GM18517 (cell line): Measurements from ENCODE around the gene SLC12A4.

Source experiments
- ATAC-seq: cut with Tn5 transposase; IDR thresholded peaks from one replicate; pipeline ENCODE4 v1.9.1; 2021; ENCODE audit warnings: mild to moderate bottlenecking, moderate library complexity; ENCODE audit not compliant: unreplicated experiment

Gene SLC12A4

GRCh38 chr16:67963662-67964321, 4.6 kb downstream of the SLC12A4 start:
- no peak for ATAC-seq

- no peak for ATAC-seq
Measured at GRCh38 chr16:67963292-67963661, 5.2 kb downstream of the SLC12A4 start.

GRCh38 chr16:67962135-67962534, 6.3 kb downstream of the SLC12A4 start:
- ATAC-seq, result no peak

GRCh38 chr16:67961551-67961957, 6.9 kb downstream of the SLC12A4 start:
- no peak for ATAC-seq

- ATAC-seq, result no peak
Measured at GRCh38 chr16:67959536-67960329, 8.7 kb downstream of the SLC12A4 start.

- no peak for ATAC-seq
Measured at GRCh38 chr16:67957622-67958021, 10.8 kb downstream of the SLC12A4 start.

GRCh38 chr16:67954421-67955196, 13.8 kb downstream of the SLC12A4 start:
- ATAC-seq, result no peak

GRCh38 chr16:67953641-67954375, 14.6 kb downstream of the SLC12A4 start:
- ATAC-seq, result no peak

GRCh38 chr16:67951485-67951884, 17.0 kb downstream of the SLC12A4 start:
- no peak for ATAC-seq

GRCh38 chr16:67950335-67950843, 18.0 kb downstream of the SLC12A4 start:
- ATAC-seq, result no peak

GRCh38 chr16:67949645-67950044, 18.8 kb downstream of the SLC12A4 start:
- ATAC-seq, result no peak

GRCh38 chr16:67948015-67948414, 20.4 kb downstream of the SLC12A4 start:
- no peak for ATAC-seq

- ATAC-seq, result no peak
Measured at GRCh38 chr16:67946966-67947558, 21.4 kb downstream of the SLC12A4 start.

- ATAC-seq, result no peak
Measured at GRCh38 chr16:67946128-67946569, 22.3 kb downstream of the SLC12A4 start.

GRCh38 chr16:67945392-67945933, 23.0 kb downstream of the SLC12A4 start:
- no peak for ATAC-seq

GRCh38 chr16:67944690-67945391, 23.6 kb downstream of the SLC12A4 start:
- no peak for ATAC-seq

GRCh38 chr16:67943619-67944504, 24.6 kb downstream of the SLC12A4 start, which contains the start of gene LCAT:
LCAT (minus strand) TSS chr16:67944120; CDS start chr16:67944101, 19 bp downstream.
- ATAC-seq, result no peak

- no peak for ATAC-seq
Measured at GRCh38 chr16:67943256-67943618, 25.2 kb downstream of the SLC12A4 start.
